A673 (cell line): ENCODE data around the gene ZNF431. TPM values are rescaled to one million over a fixed set of nuclear protein-coding genes. Genes with fewer than 3 reads are reported as not detected.
A peak's percentile ranks its signal among the peaks of the same experiment; 100 is the strongest.

Experiments
- BruUV-seq: library from RNA; stranded (reverse); fragments of 400-500 nt; replicated peaks from 2 replicates; lab custom pipeline; 2021; lab: Mats Ljungman, UMichigan
- CTCF ChIA-PET: fragments of 300-600 bp; sonication (Branson Sonifier 250); formaldehyde crosslinking; loops from one replicate; lab custom pipeline; 2022; ENCODE audit warnings: antibody characterized with exemption; lab: Charles Lee
- POLR2A ChIA-PET: fragments of 300-600 bp; sonication (Branson Sonifier 250); formaldehyde crosslinking; loops from one replicate; lab custom pipeline; 2022; ENCODE audit warnings: antibody characterized with exemption; ENCODE audit not compliant: low non-redundant PET; lab: Charles Lee
- DNase-seq: peaks from one replicate; pipeline ENCODE4 v3.0.0-alpha.2; 2015; ENCODE audit warnings: low spot score
- H3K27ac ChIP-seq: fragments of 200-600 bp; sonication (generic); 2 replicates; pipeline ENCODE4 v1.5.1; 2016; ENCODE audit warnings: mixed run types, low read depth, mild to moderate bottlenecking, mixed read lengths, antibody characterized with exemption, low read length; ENCODE audit not compliant: poor library complexity, severe bottlenecking
- H3K27me3 ChIP-seq: fragments of 200-600 bp; sonication (generic); replicated peaks from 2 replicates; pipeline ENCODE4 v1.6.1; 2017; ENCODE audit warnings: mixed run types, low read depth, mild to moderate bottlenecking, mixed read lengths, antibody characterized with exemption, low read length; ENCODE audit not compliant: insufficient read depth, poor library complexity
- H3K36me3 ChIP-seq: fragments of 200-600 bp; sonication (generic); 2 replicates; pipeline ENCODE4 v1.6.1; 2016; ENCODE audit warnings: mixed run types, mild to moderate bottlenecking, mixed read lengths, antibody characterized with exemption, low read length; ENCODE audit not compliant: insufficient read depth, poor library complexity, severe bottlenecking
- H3K4me1 ChIP-seq: fragments of 200-600 bp; sonication (generic); 2 replicates; pipeline ENCODE4 v1.6.1; 2017; ENCODE audit warnings: mixed run types, mild to moderate bottlenecking, mixed read lengths, antibody characterized with exemption, low read length; ENCODE audit not compliant: insufficient read depth, poor library complexity, severe bottlenecking
- H3K4me3 ChIP-seq: fragments of 200-600 bp; sonication (generic); 2 replicates; pipeline ENCODE4 v1.5.1; 2016; ENCODE audit warnings: low read depth, mixed run types, mild to moderate bottlenecking, mixed read lengths, low read length; ENCODE audit not compliant: poor library complexity, severe bottlenecking
- H3K9me3 ChIP-seq: fragments of 200-600 bp; sonication (generic); 2 replicates; pipeline ENCODE4 v1.6.1; 2016; ENCODE audit warnings: mixed run types, low read depth, mild to moderate bottlenecking, mixed read lengths, antibody characterized with exemption, low read length; ENCODE audit not compliant: poor library complexity, severe bottlenecking
- EZH2 ChIP-seq: fragments of 200-600 bp; sonication (generic); IDR thresholded peaks from 2 replicates; pipeline ENCODE4 v1.6.1; 2017; ENCODE audit warnings: borderline replicate concordance, low read depth, mild to moderate bottlenecking, mixed read lengths, antibody characterized with exemption, low read length; ENCODE audit not compliant: poor library complexity, severe bottlenecking
- intact Hi-C: fragments of 100-400 bp; cut with micrococcal nuclease; formaldehyde crosslinking; loops from one replicate; pipeline ENCODE4 v1.10.0; 2022; ENCODE audit not compliant: unreplicated experiment
- total RNA-seq: library from RNA; stranded (reverse); gene quantifications from 2 replicates; pipeline ENCODE4 v1.2.3, GENCODE V29; 2021
- TF ChIP-seq, protein P1 (sequence below): fragments of 300-800, 200-600 bp; sonication (generic); conservative IDR thresholded peaks from 2 replicates; pipeline ENCODE4 v1.5.1; 2017; ENCODE audit warnings: low read depth, mild to moderate bottlenecking, antibody characterized with exemption, low read length, moderate library complexity, mixed read lengths

The ZNF431 gene
- total RNA-seq, 1 experiment from 2014 or later = 16.6 TPM

DNA sequence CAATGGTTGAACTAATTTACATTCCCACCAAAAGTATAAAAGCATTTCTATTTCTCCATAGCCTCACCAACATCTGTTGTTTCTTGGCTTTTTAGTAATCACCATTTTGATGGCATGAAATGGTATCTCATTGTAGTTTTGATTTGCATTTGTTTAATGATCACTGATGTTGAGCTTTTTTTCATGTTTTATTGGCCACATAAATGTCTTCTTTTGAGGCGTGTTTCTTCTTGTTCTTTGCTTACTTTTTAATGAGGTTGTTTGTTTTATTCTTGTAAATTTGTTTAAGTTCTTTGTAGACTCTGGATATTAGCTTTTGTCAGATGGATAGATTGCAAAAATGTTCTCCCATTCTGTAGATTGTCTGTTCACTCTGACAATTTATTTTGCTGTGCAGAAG is 31.7 kb upstream of the ZNF431 start:
- Histone ChIP-seq H3K27ac (no peak overlapping the region), H3K4me1 (no peaks in the 10 kb centered on the region), H3K9me3 (peaks cover 12% of the 10 kb centered on the region), H3K27me3 (no peaks in the 10 kb centered on the region), H3K4me3 (no peak overlapping the region), H3K36me3 (peaks cover 6% of the 10 kb centered on the region)
- ChIA-PET CTCF (no interaction called here), POLR2A (no interaction called here)
- BruUV-seq = no TSS peak
- DNase-seq = no peak
- TF ChIP-seq EZH2 = no peak
- TF ChIP-seq, protein P1, sequence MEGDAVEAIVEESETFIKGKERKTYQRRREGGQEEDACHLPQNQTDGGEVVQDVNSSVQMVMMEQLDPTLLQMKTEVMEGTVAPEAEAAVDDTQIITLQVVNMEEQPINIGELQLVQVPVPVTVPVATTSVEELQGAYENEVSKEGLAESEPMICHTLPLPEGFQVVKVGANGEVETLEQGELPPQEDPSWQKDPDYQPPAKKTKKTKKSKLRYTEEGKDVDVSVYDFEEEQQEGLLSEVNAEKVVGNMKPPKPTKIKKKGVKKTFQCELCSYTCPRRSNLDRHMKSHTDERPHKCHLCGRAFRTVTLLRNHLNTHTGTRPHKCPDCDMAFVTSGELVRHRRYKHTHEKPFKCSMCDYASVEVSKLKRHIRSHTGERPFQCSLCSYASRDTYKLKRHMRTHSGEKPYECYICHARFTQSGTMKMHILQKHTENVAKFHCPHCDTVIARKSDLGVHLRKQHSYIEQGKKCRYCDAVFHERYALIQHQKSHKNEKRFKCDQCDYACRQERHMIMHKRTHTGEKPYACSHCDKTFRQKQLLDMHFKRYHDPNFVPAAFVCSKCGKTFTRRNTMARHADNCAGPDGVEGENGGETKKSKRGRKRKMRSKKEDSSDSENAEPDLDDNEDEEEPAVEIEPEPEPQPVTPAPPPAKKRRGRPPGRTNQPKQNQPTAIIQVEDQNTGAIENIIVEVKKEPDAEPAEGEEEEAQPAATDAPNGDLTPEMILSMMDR = no peak
- intact Hi-C loops = no loop called here

DNA sequence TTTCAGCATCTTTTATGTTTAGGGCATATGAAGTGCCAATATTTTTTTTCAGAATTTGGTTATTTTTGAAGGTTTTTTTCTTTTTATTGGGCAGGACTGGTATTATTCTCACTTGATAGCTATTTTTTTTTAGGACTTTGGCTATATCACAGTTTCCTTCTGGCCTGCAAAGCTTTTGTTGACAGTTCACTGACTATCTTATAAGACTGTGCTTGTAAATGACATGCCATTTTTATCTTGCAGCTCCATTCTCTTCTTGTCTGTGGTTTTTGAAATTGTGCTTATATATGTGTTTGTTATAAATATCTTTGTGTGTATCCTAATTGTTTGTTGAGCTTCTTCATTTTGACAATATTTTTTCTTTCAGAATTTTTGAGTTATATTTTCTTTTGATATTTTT is 26.4 kb upstream of the ZNF431 start:
- TF ChIP-seq, protein P1 = no peak
- no peak for TF ChIP-seq EZH2
- Histone ChIP-seq H3K4me3 (no peak overlapping the region), H3K4me1 (no peaks in the 10 kb centered on the region), H3K27ac (no peak overlapping the region), H3K36me3 (peaks cover 27% of the 10 kb centered on the region), H3K9me3 (peaks cover 33% of the 10 kb centered on the region), H3K27me3 (no peaks in the 10 kb centered on the region)
- intact Hi-C loops = no loop called here
- CTCF ChIA-PET = no interaction called here
- no TSS peak for BruUV-seq
- POLR2A ChIA-PET = no interaction called here
- DNase-seq = no peak

DNA sequence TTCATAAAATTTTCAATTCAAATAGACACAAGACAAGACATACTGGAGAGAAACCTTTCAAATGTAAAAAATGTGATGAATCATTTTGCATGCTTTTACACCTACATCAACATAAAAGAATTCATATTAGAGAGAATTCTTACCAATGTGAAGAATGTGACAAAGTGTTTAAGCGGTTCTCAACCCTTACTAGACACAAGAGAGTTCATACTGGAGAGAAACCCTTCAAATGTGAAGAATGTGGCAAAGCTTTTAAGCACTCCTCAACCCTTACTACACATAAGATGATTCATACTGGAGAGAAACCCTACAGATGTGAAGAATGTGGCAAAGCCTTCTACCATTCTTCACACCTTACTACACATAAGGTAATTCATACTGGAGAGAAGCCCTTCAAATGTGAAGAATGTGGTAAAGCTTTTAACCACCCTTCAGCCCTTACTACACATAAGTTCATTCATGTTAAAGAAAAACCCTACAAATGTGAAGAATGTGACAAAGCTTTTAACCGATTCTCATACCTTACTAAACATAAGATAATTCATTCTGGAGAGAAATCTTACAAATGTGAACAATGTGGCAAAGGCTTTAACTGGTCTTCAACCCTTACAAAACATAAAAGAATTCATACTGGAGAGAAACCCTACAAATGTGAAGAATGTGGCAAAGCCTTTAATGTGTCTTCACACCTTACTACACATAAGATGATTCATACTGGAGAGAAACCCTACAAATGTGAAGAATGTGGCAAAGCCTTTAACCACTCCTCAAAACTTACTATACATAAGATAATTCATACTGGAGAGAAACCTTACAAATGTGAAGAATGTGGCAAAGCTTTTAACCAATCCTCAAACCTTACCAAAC is 24.6 kb upstream of the ZNF431 start:
- POLR2A ChIA-PET = no interaction called here
- no peak for DNase-seq

More for the DNA sequence above, 24.6 kb upstream of the ZNF431 start:
- Histone ChIP-seq H3K27me3 (no peaks in the 10 kb centered on the region), H3K36me3 (peaks cover 30% of the 10 kb centered on the region), H3K4me3 (no peak overlapping the region), H3K27ac (no peak overlapping the region), H3K9me3 (peaks cover 33% of the 10 kb centered on the region), H3K4me1 (no peaks in the 10 kb centered on the region)
- no peak for TF ChIP-seq EZH2
- CTCF ChIA-PET = no interaction called here
- BruUV-seq = TSS peak; percentile 11
- intact Hi-C loops = no loop called here
